A673 (cell line): ENCODE data around the gene CCL17.

Source experiments
- EZH2 ChIP-seq: fragments of 200-600 bp; sonication (generic); IDR thresholded peaks from 2 replicates; pipeline ENCODE4 v1.6.1; 2017; ENCODE audit warnings: borderline replicate concordance, low read depth, mild to moderate bottlenecking, mixed read lengths, antibody characterized with exemption, low read length; ENCODE audit not compliant: poor library complexity, severe bottlenecking
- TF ChIP-seq, protein P1 (sequence below): fragments of 300-800, 200-600 bp; sonication (generic); conservative IDR thresholded peaks from 2 replicates; pipeline ENCODE4 v1.5.1; 2017; ENCODE audit warnings: low read depth, mild to moderate bottlenecking, antibody characterized with exemption, low read length, moderate library complexity, mixed read lengths

DNA sequence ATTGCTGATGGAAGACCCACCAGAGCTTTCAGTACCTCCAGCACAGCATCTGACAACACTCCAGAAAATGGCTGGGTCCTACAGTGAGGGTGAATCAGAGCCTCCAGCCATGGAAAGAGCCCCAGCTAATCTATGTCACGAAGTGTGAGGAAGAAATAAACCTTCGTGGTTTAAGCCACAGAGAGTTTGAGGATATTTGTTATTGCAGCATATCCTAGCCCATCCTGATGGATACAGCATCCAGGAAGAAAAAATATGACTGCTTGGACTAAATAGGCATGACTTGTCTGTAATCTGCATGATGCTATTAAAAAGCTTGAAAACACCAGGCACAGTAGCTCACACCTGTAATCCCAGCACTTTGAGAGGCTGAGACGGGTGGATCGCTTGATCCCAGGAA is 13.3 kb upstream of the CCL17 start:
- TF ChIP-seq, protein P1, sequence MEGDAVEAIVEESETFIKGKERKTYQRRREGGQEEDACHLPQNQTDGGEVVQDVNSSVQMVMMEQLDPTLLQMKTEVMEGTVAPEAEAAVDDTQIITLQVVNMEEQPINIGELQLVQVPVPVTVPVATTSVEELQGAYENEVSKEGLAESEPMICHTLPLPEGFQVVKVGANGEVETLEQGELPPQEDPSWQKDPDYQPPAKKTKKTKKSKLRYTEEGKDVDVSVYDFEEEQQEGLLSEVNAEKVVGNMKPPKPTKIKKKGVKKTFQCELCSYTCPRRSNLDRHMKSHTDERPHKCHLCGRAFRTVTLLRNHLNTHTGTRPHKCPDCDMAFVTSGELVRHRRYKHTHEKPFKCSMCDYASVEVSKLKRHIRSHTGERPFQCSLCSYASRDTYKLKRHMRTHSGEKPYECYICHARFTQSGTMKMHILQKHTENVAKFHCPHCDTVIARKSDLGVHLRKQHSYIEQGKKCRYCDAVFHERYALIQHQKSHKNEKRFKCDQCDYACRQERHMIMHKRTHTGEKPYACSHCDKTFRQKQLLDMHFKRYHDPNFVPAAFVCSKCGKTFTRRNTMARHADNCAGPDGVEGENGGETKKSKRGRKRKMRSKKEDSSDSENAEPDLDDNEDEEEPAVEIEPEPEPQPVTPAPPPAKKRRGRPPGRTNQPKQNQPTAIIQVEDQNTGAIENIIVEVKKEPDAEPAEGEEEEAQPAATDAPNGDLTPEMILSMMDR: no peak
- TF ChIP-seq EZH2: no peak
